HG03280 (cell line): ENCODE measurements around the gene IL27RA.
"Not testable (repeated sequence)": the region's sequence is repeated elsewhere in the genome, so short reads cannot be mapped to it uniquely, and the experiment has no call there.

Experiments
- ATAC-seq: cut with Tn5 transposase; IDR thresholded peaks from one replicate; pipeline ENCODE4 v1.9.1; 2021; ENCODE audit warnings: mild to moderate bottlenecking, moderate library complexity; ENCODE audit not compliant: unreplicated experiment

IL27RA gene

GRCh38 chr19:13998426-13998825 lies 33.1 kb upstream of the IL27RA start:
- ATAC-seq: no peak

- ATAC-seq: no peak
These were observed 32.5 kb upstream of the IL27RA start for GRCh38 chr19:13999085-13999484.

- no peak for ATAC-seq
These were observed 30.7 kb upstream of the IL27RA start for GRCh38 chr19:14000691-14001375.

GRCh38 chr19:14002571-14003250 lies 28.9 kb upstream of the IL27RA start:
- ATAC-seq: no peak

- ATAC-seq: no peak
These were observed 28.1 kb upstream of the IL27RA start for GRCh38 chr19:14003251-14004055.

GRCh38 chr19:14004619-14005348 lies 26.8 kb upstream of the IL27RA start:
- no peak for ATAC-seq

- peak; percentile 46 for ATAC-seq
These were observed 26.0 kb upstream of the IL27RA start for GRCh38 chr19:14005349-14006084.

GRCh38 chr19:14006085-14006765 lies 25.3 kb upstream of the IL27RA start, which contains the start of gene RFX1:
Gene RFX1, minus strand, starts transcription at chr19:14006320. Its CDS starts 12,477 bp downstream, at chr19:13993843.
- peak; percentile 71 for ATAC-seq

GRCh38 chr19:14006766-14007562 lies 24.6 kb upstream of the IL27RA start:
- peak; percentile 37 for ATAC-seq

- ATAC-seq: no peak
These were observed 19.1 kb upstream of the IL27RA start for GRCh38 chr19:14012378-14012915.

- peak; percentile 85 for ATAC-seq
These were observed 16.0 kb upstream of the IL27RA start for GRCh38 chr19:14015524-14016035.

- ATAC-seq: no peak
These were observed 12.5 kb upstream of the IL27RA start for GRCh38 chr19:14019100-14019499.

- not testable (repeated sequence) for ATAC-seq
These were observed 11.8 kb upstream of the IL27RA start for GRCh38 chr19:14019739-14020138.

- ATAC-seq: no peak
These were observed 10.1 kb upstream of the IL27RA start for GRCh38 chr19:14021474-14021873.

GRCh38 chr19:14022469-14022868 lies 9.1 kb upstream of the IL27RA start:
- ATAC-seq: no peak

GRCh38 chr19:14023404-14024235 lies 7.9 kb upstream of the IL27RA start:
- no peak for ATAC-seq

- ATAC-seq: not testable (repeated sequence)
These were observed 4.8 kb upstream of the IL27RA start for GRCh38 chr19:14026652-14027192.
